NCI-H2029 (cell line): ENCODE results near the gene LRIG1.

Experiments used
- DNase-seq: peaks from one replicate; lab custom pipeline; 2025; lab: John Stamatoyannopoulos, UW

Gene LRIG1

GRCh38 chr3:66401157-66401550, 99.7 kb downstream of the LRIG1 start:
- no peak for DNase-seq

- no peak for DNase-seq
Measured at GRCh38 chr3:66400411-66401156, 100.2 kb downstream of the LRIG1 start.

GRCh38 chr3:66399529-66400232, 101.1 kb downstream of the LRIG1 start:
- no peak for DNase-seq

GRCh38 chr3:66398228-66399025, 102.4 kb downstream of the LRIG1 start:
- DNase-seq = no peak

- no peak for DNase-seq
Measured at GRCh38 chr3:66397745-66398144, 103.1 kb downstream of the LRIG1 start.

GRCh38 chr3:66396888-66397287, 103.9 kb downstream of the LRIG1 start:
- no peak for DNase-seq

GRCh38 chr3:66396161-66396760, 104.6 kb downstream of the LRIG1 start:
- no peak for DNase-seq

- DNase-seq = no peak
Measured at GRCh38 chr3:66395635-66396034, 105.2 kb downstream of the LRIG1 start.

GRCh38 chr3:66394753-66395249, 106.0 kb downstream of the LRIG1 start:
- no peak for DNase-seq

- no peak for DNase-seq
Measured at GRCh38 chr3:66394019-66394752, 106.6 kb downstream of the LRIG1 start.

GRCh38 chr3:66393333-66394005, 107.4 kb downstream of the LRIG1 start:
- no peak for DNase-seq

- no peak for DNase-seq
Measured at GRCh38 chr3:66392966-66393332, 107.9 kb downstream of the LRIG1 start.

GRCh38 chr3:66392512-66392911, 108.3 kb downstream of the LRIG1 start:
- no peak for DNase-seq

GRCh38 chr3:66390013-66390412, 110.8 kb downstream of the LRIG1 start:
- DNase-seq = no peak

- DNase-seq = no peak
Measured at GRCh38 chr3:66386925-66387650, 113.7 kb downstream of the LRIG1 start.

- DNase-seq = no peak
Measured at GRCh38 chr3:66386011-66386924, 114.6 kb downstream of the LRIG1 start.

GRCh38 chr3:66385066-66385465, 115.8 kb downstream of the LRIG1 start:
- no peak for DNase-seq

GRCh38 chr3:66383998-66384745, 116.7 kb downstream of the LRIG1 start:
- DNase-seq = no peak
